Lower lobe of right lung (tissue), 2 donors: ENCODE data around the gene LRRC23. TPM values are rescaled to one million over a fixed set of nuclear protein-coding genes. Genes with fewer than 3 reads are reported as not detected.

ENCODE experiments used
- ATAC-seq, 2 donors: fragments of 200-7000 bp; cut with Tn5 transposase; one replicate each; pipeline ENCODE4 v1.9.1; 2020 to 2022; ENCODE audit warnings: mild to moderate bottlenecking in 2 of 2, moderate library complexity in 2 of 2
- DNase-seq: peaks from one replicate; pipeline ENCODE4 v3.0.0-alpha.2; 2020
- H3K27ac ChIP-seq: fragments of 200-600 bp; one replicate; pipeline ENCODE4 v1.8.0; 2022
- H3K27me3 ChIP-seq: fragments of 200-600 bp; one replicate; pipeline ENCODE4 v1.8.0; 2022; ENCODE audit warnings: low read depth
- H3K36me3 ChIP-seq: fragments of 200-600 bp; one replicate; pipeline ENCODE4 v1.8.0; 2022; ENCODE audit warnings: mild to moderate bottlenecking
- H3K4me1 ChIP-seq: fragments of 200-600 bp; one replicate; pipeline ENCODE4 v1.8.0; 2022
- H3K4me3 ChIP-seq: fragments of 200-600 bp; one replicate; pipeline ENCODE4 v1.8.0; 2022; ENCODE audit warnings: mild to moderate bottlenecking
- H3K9me3 ChIP-seq: fragments of 200-600 bp; one replicate; pipeline ENCODE4 v1.8.0; 2022
- intact Hi-C: fragments of 100-400 bp; cut with DNase I; formaldehyde crosslinking; loops from one replicate; pipeline ENCODE4 v1.11.0; 2022
- total RNA-seq: library from RNA; stranded (reverse); fragmentation: NEBNext Ultra II Directional; extraction: Animal tissue kit (Norgen Biotek cat#: 25700); gene quantifications from one replicate; pipeline ENCODE4 v1.2.1, GENCODE V29; 2021
- TF ChIP-seq, protein P1 (sequence below): fragments of 200-600 bp; IDR thresholded peaks from one replicate; pipeline ENCODE4 v1.8.0; 2022; ENCODE audit warnings: antibody characterized with exemption, mild to moderate bottlenecking
- donor health status: DM: no; HTN: yes; CAD: no; lungs with severe emphysema.

LRRC23 gene
- total RNA-seq, 1 donor from 2014 or later, result 26.6 TPM

DNA sequence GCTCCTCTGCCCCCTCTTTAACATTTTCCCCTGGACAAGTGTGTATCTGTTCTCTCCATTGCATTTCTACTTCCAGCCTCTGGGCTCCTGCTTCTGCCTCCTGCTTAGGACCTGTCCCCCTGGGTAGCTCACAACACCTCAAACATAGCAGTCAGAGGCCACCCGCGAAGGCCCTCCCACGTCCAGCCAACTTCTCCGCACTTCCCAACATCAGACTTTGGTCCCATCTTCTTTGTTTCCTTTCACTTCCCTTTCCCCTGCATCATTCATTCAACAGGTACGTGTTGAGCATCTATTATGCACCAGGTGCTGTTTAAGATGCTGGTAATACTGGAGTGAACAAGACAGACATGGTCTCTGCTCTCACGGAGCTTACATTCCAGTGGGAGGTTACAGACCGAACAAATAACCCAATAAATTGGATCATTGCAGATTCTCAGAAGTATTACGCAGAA lies 42.3 kb downstream of the LRRC23 start:
- Histone ChIP-seq H3K27ac (peak overlapping the region; percentile 78), H3K4me3 (peak overlapping the region; percentile 44), H3K27me3 (no peaks in the 10 kb centered on the region), H3K4me1 (peaks cover 58% of the 10 kb centered on the region), H3K9me3 (no peaks in the 10 kb centered on the region), H3K36me3 (peaks cover 14% of the 10 kb centered on the region)
- peak; percentile 37 for DNase-seq
- TF ChIP-seq, protein P1, sequence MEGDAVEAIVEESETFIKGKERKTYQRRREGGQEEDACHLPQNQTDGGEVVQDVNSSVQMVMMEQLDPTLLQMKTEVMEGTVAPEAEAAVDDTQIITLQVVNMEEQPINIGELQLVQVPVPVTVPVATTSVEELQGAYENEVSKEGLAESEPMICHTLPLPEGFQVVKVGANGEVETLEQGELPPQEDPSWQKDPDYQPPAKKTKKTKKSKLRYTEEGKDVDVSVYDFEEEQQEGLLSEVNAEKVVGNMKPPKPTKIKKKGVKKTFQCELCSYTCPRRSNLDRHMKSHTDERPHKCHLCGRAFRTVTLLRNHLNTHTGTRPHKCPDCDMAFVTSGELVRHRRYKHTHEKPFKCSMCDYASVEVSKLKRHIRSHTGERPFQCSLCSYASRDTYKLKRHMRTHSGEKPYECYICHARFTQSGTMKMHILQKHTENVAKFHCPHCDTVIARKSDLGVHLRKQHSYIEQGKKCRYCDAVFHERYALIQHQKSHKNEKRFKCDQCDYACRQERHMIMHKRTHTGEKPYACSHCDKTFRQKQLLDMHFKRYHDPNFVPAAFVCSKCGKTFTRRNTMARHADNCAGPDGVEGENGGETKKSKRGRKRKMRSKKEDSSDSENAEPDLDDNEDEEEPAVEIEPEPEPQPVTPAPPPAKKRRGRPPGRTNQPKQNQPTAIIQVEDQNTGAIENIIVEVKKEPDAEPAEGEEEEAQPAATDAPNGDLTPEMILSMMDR, result no peak
- no peak for ATAC-seq
- intact Hi-C loops, result no loop called here

GRCh38 chr12:6947615-6948014 lies 43.0 kb downstream of the LRRC23 start:
- ATAC-seq (no peak), DNase-seq (peak; percentile 29)
- Histone ChIP-seq H3K27me3 (no peaks in the 10 kb centered on the region), H3K4me1 (peaks cover 55% of the 10 kb centered on the region), H3K36me3 (peaks cover 14% of the 10 kb centered on the region), H3K9me3 (no peaks in the 10 kb centered on the region), H3K4me3 (no peak overlapping the region), H3K27ac (no peak overlapping the region)
- intact Hi-C loops, result no loop called here
- TF ChIP-seq, protein P1, result no peak

DNA sequence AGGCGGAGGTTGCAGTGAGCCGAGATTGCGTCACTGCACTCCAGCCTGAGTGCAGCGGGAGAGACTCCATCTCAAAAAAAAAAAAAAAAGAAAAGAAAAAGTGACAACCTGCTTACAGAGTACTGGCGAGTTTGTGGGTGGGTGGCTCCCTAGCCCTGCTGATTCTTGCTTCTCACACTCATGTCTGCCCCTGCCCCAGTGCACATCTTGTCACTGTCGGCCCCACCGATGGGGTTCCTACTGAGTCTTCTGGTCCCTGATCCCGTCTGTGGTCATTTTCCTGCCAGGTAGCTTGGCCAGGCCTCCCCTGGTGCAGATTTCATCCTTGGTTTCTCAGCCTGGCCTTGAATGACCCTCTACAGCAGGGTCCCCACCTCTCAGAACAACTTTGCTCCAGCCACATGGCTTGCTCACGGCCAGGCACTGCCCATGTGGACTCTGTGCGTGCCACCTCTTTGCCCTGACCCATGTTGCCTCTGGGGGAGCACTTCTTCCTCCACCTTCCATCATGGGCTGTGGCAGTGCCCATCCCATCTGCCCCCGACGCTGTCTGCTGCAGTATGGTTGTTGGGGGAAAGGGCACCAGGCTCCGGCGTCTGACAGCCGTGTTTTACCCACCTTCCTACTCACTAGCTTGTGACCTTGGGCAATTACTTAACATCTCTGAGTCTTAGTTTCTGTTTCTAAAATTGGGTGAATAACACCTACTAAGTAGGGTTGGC lies 44.4 kb downstream of the LRRC23 start:
- Histone ChIP-seq H3K36me3 (peaks cover 17% of the 10 kb centered on the region), H3K27me3 (no peaks in the 10 kb centered on the region), H3K4me1 (peaks cover 54% of the 10 kb centered on the region), H3K27ac (peak overlapping the region; percentile 53), H3K4me3 (no peak overlapping the region), H3K9me3 (no peaks in the 10 kb centered on the region)
- intact Hi-C loops, result no loop called here
- ATAC-seq (no peak), DNase-seq (peak; percentile 78)
- TF ChIP-seq, protein P1, result peak; percentile 35

- intact Hi-C loops, result no loop called here
- H3K9me3 ChIP-seq, result no peaks in the 10 kb centered on the region
- H3K27ac ChIP-seq, result peak overlapping the region; percentile 79
- peak overlapping the region; percentile 65 for H3K4me3 ChIP-seq
- peaks cover 24% of the 10 kb centered on the region for H3K36me3 ChIP-seq
- H3K4me1 ChIP-seq, result peaks cover 59% of the 10 kb centered on the region
- TF ChIP-seq, protein P1, result peak; percentile 32
- ATAC-seq, result no peak
- peak; percentile 28 for DNase-seq
- H3K27me3 ChIP-seq, result no peaks in the 10 kb centered on the region
These were observed 45.8 kb downstream of the LRRC23 start for GRCh38 chr12:6950401-6950801.

GRCh38 chr12:6950811-6951540 lies 46.4 kb downstream of the LRRC23 start, which contains the start of gene PTPN6:
TSS of gene PTPN6 (plus strand) at chr12:6951356. CDS start at chr12:6951513, 157 bp downstream.
- H3K9me3 ChIP-seq, result no peaks in the 10 kb centered on the region
- peak; percentile 92 for DNase-seq
- peaks cover 58% of the 10 kb centered on the region for H3K4me1 ChIP-seq
- intact Hi-C loops, result no loop called here
- H3K4me3 ChIP-seq, result peak within 1 kb of the TSS; percentile 65
- TF ChIP-seq, protein P1, result no peak
- H3K36me3 ChIP-seq, result peaks cover 24% of the 10 kb centered on the region
- no peaks in the 10 kb centered on the region for H3K27me3 ChIP-seq
- peak; percentile 37 to 67 for ATAC-seq
- H3K27ac ChIP-seq, result peak within 1 kb of the TSS; percentile 79
